Fibroblast of lung (primary cell): Measurements from ENCODE around the gene CFAP100.

Experiments used
- EZH2 ChIP-seq: IDR thresholded peaks from 2 replicates; pipeline ENCODE4 v1.5.1; 2012; ENCODE audit warnings: low read length, control low read depth, mild to moderate bottlenecking; ENCODE audit errors: missing control alignments
- TF ChIP-seq, protein P1 (sequence below), 2 donors: IDR thresholded peaks in 1 of 2; conservative IDR thresholded peaks in 1 of 2; 1 replicate in 1 of 2; 2 replicates in 1 of 2; pipeline ENCODE4 v1.5.1; 2011 to 2012; ENCODE audit warnings: low read length in 2 of 2, control low read depth in 1 of 2, inconsistent platforms in 1 of 2, low read depth in 1 of 2, mild to moderate bottlenecking in 1 of 2

DNA sequence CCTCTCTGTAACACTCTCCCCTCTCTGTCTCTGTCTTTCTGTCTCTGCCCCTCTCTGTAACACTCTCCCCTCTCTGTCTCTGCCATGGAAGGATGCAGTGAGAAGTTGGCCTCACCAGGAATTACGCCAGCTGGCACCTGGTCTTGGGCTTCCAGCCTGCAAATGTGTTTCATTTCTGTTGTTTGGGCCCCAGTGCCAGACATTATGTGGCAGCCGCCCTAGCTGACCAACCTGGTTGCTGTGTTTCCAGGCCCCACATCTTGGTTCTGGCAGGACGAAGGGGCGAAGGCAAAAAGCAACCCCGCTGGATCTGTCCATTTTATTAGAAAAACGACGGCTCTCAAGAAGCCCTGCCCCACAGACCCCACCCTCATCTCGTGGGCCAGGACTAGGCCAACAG is 86.2 kb downstream of the CFAP100 start:
- TF ChIP-seq, protein P1, sequence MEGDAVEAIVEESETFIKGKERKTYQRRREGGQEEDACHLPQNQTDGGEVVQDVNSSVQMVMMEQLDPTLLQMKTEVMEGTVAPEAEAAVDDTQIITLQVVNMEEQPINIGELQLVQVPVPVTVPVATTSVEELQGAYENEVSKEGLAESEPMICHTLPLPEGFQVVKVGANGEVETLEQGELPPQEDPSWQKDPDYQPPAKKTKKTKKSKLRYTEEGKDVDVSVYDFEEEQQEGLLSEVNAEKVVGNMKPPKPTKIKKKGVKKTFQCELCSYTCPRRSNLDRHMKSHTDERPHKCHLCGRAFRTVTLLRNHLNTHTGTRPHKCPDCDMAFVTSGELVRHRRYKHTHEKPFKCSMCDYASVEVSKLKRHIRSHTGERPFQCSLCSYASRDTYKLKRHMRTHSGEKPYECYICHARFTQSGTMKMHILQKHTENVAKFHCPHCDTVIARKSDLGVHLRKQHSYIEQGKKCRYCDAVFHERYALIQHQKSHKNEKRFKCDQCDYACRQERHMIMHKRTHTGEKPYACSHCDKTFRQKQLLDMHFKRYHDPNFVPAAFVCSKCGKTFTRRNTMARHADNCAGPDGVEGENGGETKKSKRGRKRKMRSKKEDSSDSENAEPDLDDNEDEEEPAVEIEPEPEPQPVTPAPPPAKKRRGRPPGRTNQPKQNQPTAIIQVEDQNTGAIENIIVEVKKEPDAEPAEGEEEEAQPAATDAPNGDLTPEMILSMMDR (conservative IDR thresholded peaks at IDR 0.05 in 1 of 2, IDR thresholded peaks at IDR 0.05 in 1 of 2; ENCODE audit: low read depth in 1 of 2, low read length in 2 of 2) = no peak
- TF ChIP-seq EZH2 = no peak
